Measurements from ENCODE around the gene ACP7.

- no peak for TF ChIP-seq CTCF (IDR thresholded peaks at IDR 0.05; ENCODE audit: extremely low read depth in 1 of 2, insufficient read depth in 1 of 2, low read depth in 1 of 2, low read length in 2 of 2)
- no peak for TF ChIP-seq JUN (IDR thresholded peaks at IDR 0.05; ENCODE audit: borderline replicate concordance, insufficient read depth, insufficient read length, low read depth)
- TF ChIP-seq MYC (IDR thresholded peaks at IDR 0.05; ENCODE audit: low read depth, low read length), result no peak
- TF ChIP-seq POLR2A (IDR thresholded peaks at IDR 0.05; ENCODE audit: low read depth, low read length), result no peak
- no peak for TF ChIP-seq FOS (IDR thresholded peaks at IDR 0.05; ENCODE audit: borderline replicate concordance, insufficient read depth, low read length)
- TF ChIP-seq EZH2 (IDR thresholded peaks at IDR 0.05; ENCODE audit: borderline replicate concordance, low read depth, low read length, severe bottlenecking), result no peak
- TF ChIP-seq POLR2AphosphoS5 (IDR thresholded peaks at IDR 0.05; ENCODE audit: insufficient read depth, low read depth, low read length), result no peak
Observed at GRCh38 chr19:39037194-39037593, 47.0 kb upstream of the ACP7 start.
